Measurements from ENCODE around the gene ANKRD63. TPM values are rescaled to one million over a fixed set of nuclear protein-coding genes. Genes with fewer than 3 reads are reported as not detected.
A peak's percentile ranks its signal among the peaks of the same experiment; 100 is the strongest.

The ANKRD63 gene
- total and polyA plus RNA-seq, 7 experiments from 2014 or later: 0.27 TPM; not detected in 5

DNA sequence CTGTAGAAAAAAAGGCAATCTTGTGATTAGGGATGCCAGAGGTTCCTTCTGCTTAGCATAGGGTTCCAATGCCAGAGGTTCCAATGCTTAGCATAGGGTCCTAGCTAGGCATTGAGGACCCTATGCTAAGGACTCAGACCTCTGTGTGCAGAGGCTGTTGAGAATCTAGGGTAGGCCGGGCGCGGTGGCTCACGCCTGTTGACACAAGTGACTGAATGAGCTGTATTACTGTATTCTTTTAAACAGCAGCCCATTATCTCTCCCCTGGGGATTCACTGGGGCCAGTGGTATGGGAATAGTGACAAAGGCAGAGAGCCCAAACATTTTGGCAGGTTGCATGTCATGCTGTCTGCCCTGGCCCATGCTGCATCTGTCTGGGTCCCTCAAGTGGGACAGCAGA lies 27.8 kb downstream of the ANKRD63 start:
- Mint-ChIP-seq H3K9me3 (no peaks in the 10 kb centered on the region), H3K27me3 (peaks cover 27 to 44% (median 36%) of the 10 kb centered on the region in 5 donors), H3K4me3 (peak overlapping the region in 1 of 10 donors; percentile 12), H3K4me1 (peaks cover 4 to 17% (median 9%) of the 10 kb centered on the region in 7 donors), H3K36me3 (no peaks in the 10 kb centered on the region), H3K27ac (peak overlapping the region in 1 of 9 donors; percentile 51)
- DNase-seq (no peak), ATAC-seq (no peak)
- Histone ChIP-seq H3K36me3 (ENCODE audit: control insufficient read depth in 2 of 3, insufficient read depth in 3 of 3, low read length in 3 of 3) (no peaks in the 10 kb centered on the region), H3K27ac (ENCODE audit: low read depth, low read length) (no peak overlapping the region), H3K27me3 (ENCODE audit: control insufficient read depth in 2 of 2, insufficient read depth in 2 of 2, low read length in 2 of 2) (peaks cover 0 to 3% of the 10 kb centered on the region in 2 donors), H3K9me3 (ENCODE audit: control insufficient read depth in 2 of 3, low read length in 3 of 3) (no peaks in the 10 kb centered on the region), H3K4me3 (ENCODE audit: low read length) (no peak overlapping the region), H3K4me1 (ENCODE audit: control insufficient read depth in 2 of 2, insufficient read depth in 2 of 2, low read length in 2 of 2) (peaks cover 0 to 5% of the 10 kb centered on the region in 2 donors)
- CTCF ChIA-PET: interaction anchor here (0.7 kb wide), 1 partner anchor 18 kb away, joined by 3 read pairs; no protein-coding TSS in a partner anchor
- POLR2A ChIA-PET: no interaction called here
- intact Hi-C loops (cut with micrococcal nuclease): no loop called here

DNA sequence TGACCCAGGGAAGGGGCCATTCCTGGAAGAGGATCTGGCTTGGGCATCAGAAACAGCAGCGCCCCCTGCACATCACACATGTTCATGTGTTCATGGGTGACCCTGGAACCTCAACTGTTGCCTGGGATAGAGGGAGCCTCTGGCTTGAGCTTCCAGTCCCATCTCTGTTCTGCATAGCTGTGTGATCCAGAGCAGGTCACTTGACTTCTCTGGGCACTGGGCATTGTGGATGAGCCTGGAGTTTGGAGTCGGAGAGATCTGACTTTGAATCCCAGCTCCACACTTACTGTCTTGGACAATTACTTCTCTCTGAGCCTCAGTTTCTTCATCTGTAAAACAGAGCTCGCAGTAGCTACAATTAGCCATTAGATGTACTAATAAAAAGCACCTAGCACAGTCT lies 28.4 kb downstream of the ANKRD63 start:
- intact Hi-C loops (cut with micrococcal nuclease): no loop called here
- Mint-ChIP-seq H3K27me3 (peaks cover 27 to 50% (median 36%) of the 10 kb centered on the region in 5 donors), H3K4me1 (peaks cover 4 to 17% (median 9%) of the 10 kb centered on the region in 7 donors), H3K27ac (no peak overlapping the region), H3K4me3 (peak overlapping the region in 2 of 10 donors; percentile 29 to 68), H3K9me3 (no peaks in the 10 kb centered on the region), H3K36me3 (no peaks in the 10 kb centered on the region)
- H3K27me3 ChIP-seq (ENCODE audit: control insufficient read depth in 2 of 2, insufficient read depth in 2 of 2, low read length in 2 of 2): peaks cover 0 to 3% of the 10 kb centered on the region in 2 donors
- no peaks in the 10 kb centered on the region for H3K36me3 ChIP-seq (ENCODE audit: control insufficient read depth in 2 of 3, insufficient read depth in 3 of 3, low read length in 3 of 3)
- no peak overlapping the region for H3K27ac ChIP-seq (ENCODE audit: low read depth, low read length)
- ATAC-seq (no peak), DNase-seq (no peak)
- H3K4me3 ChIP-seq (ENCODE audit: low read length): no peak overlapping the region
- peaks cover 0 to 5% of the 10 kb centered on the region in 2 donors for H3K4me1 ChIP-seq (ENCODE audit: control insufficient read depth in 2 of 2, insufficient read depth in 2 of 2, low read length in 2 of 2)
- H3K9me3 ChIP-seq (ENCODE audit: control insufficient read depth in 2 of 3, low read length in 3 of 3): no peaks in the 10 kb centered on the region
- POLR2A ChIA-PET: no interaction called here
- CTCF ChIA-PET: no interaction called here

DNA sequence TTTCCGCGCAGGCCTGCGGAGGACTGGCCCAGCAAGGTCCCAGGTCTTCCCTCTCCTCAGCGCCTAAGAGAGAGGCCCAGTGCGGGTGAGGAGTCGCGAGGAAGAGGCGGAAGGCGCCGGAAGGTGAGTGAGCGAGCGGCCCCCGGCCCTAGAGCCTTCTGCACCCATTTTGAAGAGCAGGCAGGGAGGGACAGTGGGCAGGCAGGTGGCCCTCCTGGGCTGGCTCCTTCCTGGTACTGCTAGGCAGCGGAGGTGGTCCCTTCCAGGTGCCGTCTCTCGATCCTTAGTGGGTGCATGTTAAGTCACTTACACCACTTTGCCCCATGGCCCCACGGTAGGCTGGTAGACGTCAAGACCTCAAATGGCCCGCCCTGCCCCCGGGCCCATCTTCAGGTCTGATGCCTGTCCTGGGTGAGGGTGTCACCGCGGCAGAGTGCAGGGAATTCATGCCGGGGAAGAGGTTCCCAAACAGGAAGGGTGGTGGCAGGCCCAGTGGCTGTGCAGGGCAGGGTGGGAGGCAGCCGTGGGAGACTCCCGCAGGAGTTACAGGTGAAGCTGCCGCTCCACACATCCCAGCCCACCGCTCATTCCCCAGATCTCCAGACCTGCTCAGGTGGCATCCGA lies 29.6 kb downstream of the ANKRD63 start:
- H3K4me3 Mint-ChIP-seq: peak overlapping the region; percentile 59 to 90 (median 76)
- peak overlapping the region in 1 of 9 donors; percentile 55 for H3K27ac Mint-ChIP-seq
- H3K4me3 ChIP-seq (ENCODE audit: low read length): peak overlapping the region; percentile 41
- H3K9me3 ChIP-seq (ENCODE audit: control insufficient read depth in 2 of 3, low read length in 3 of 3): no peaks in the 10 kb centered on the region
- ChIA-PET POLR2A (no interaction called here), CTCF (no interaction called here)
- no peaks in the 10 kb centered on the region for H3K36me3 ChIP-seq (ENCODE audit: control insufficient read depth in 2 of 3, insufficient read depth in 3 of 3, low read length in 3 of 3)
- H3K4me1 Mint-ChIP-seq: peaks cover 4 to 17% (median 9%) of the 10 kb centered on the region in 7 donors
- no peaks in the 10 kb centered on the region for H3K9me3 Mint-ChIP-seq
- ATAC-seq (peak; percentile 13), DNase-seq (no peak)
- peaks cover 0 to 3% of the 10 kb centered on the region in 2 donors for H3K27me3 ChIP-seq (ENCODE audit: control insufficient read depth in 2 of 2, insufficient read depth in 2 of 2, low read length in 2 of 2)
- peaks cover 0 to 5% of the 10 kb centered on the region in 2 donors for H3K4me1 ChIP-seq (ENCODE audit: control insufficient read depth in 2 of 2, insufficient read depth in 2 of 2, low read length in 2 of 2)
- H3K27ac ChIP-seq (ENCODE audit: low read depth, low read length): no peak overlapping the region
- no peaks in the 10 kb centered on the region for H3K36me3 Mint-ChIP-seq
- intact Hi-C loops (cut with micrococcal nuclease): no loop called here
- H3K27me3 Mint-ChIP-seq: peaks cover 27 to 56% (median 36%) of the 10 kb centered on the region in 5 donors

DNA sequence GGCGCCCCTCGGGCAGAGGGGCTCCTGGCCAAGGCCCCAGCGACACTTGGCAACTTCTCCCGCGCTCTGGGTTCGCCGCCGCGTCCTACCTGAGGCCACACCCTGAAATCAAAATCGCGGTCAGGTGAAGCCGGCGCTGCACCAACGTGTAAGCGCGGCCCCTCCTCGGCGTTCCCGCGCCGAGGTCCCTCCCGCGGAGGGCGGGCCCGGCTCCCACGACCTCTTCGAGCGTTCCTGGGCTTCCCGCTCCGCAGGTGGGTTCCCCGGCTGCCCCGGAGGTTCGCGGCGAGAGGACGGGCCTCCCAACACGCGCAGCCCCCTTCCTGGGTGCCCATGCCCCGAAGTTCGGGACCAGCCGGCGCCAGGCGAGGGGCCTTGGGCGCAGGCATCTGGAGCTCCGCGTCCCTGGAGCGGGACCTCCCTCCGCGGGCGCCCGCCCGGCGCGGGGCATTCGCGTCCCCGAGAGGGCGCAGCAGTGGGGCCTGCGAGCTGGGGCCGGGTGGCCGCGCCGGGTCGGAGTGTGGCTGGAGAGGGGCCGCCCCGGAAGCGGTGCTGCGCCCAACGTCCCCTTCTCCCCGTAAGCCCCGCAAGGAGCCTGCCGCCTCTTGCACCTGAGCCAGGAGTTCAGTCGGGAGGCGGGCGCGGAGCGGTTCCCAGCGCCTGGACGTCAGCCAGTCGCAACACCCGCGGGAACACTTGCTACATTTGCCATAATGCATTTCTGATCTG lies 30.3 kb downstream of the ANKRD63 start:
- Histone ChIP-seq H3K4me3 (ENCODE audit: low read length) (peak overlapping the region; percentile 41), H3K27ac (ENCODE audit: low read depth, low read length) (no peak overlapping the region), H3K4me1 (ENCODE audit: control insufficient read depth in 2 of 2, insufficient read depth in 2 of 2, low read length in 2 of 2) (peaks cover 0 to 5% of the 10 kb centered on the region in 2 donors), H3K36me3 (ENCODE audit: control insufficient read depth in 2 of 3, insufficient read depth in 3 of 3, low read length in 3 of 3) (no peaks in the 10 kb centered on the region), H3K27me3 (ENCODE audit: control insufficient read depth in 2 of 2, insufficient read depth in 2 of 2, low read length in 2 of 2) (peaks cover 0 to 3% of the 10 kb centered on the region in 2 donors), H3K9me3 (ENCODE audit: control insufficient read depth in 2 of 3, low read length in 3 of 3) (no peaks in the 10 kb centered on the region)
- Mint-ChIP-seq H3K4me3 (peak overlapping the region; percentile 59 to 90 (median 76)), H3K36me3 (no peaks in the 10 kb centered on the region), H3K27ac (peak overlapping the region in 1 of 9 donors; percentile 55), H3K27me3 (peaks cover 27 to 56% (median 36%) of the 10 kb centered on the region in 5 donors), H3K4me1 (peaks cover 4 to 17% (median 9%) of the 10 kb centered on the region in 7 donors), H3K9me3 (no peaks in the 10 kb centered on the region)
- intact Hi-C loops (cut with micrococcal nuclease): no loop called here
- DNase-seq: peak in 1 of 9 donors; percentile 36
- POLR2A ChIA-PET: no interaction called here
- CTCF ChIA-PET: no interaction called here
- ATAC-seq: peak; percentile 55

DNA sequence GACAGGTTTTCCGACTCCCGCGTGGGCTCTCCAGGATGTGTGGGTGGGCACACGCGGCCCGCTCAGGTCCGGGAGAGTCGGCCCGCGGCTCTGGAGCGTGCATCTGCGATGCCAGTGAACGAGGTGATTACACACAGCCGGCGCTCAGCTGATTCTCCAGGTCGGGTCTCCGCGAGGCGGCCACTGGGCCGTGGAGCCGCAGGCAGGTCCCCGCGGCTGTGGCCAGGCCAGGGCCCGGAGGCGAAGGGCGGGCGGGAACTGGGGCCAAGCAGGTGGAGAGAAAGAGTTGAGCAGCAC lies 30.8 kb downstream of the ANKRD63 start:
- Histone ChIP-seq H3K9me3 (ENCODE audit: control insufficient read depth in 2 of 3, low read length in 3 of 3) (no peaks in the 10 kb centered on the region), H3K27ac (ENCODE audit: low read depth, low read length) (no peak overlapping the region), H3K4me1 (ENCODE audit: control insufficient read depth in 2 of 2, insufficient read depth in 2 of 2, low read length in 2 of 2) (peaks cover 0 to 5% of the 10 kb centered on the region in 2 donors), H3K36me3 (ENCODE audit: control insufficient read depth in 2 of 3, insufficient read depth in 3 of 3, low read length in 3 of 3) (no peaks in the 10 kb centered on the region), H3K4me3 (ENCODE audit: low read length) (no peak overlapping the region), H3K27me3 (ENCODE audit: control insufficient read depth in 2 of 2, insufficient read depth in 2 of 2, low read length in 2 of 2) (peaks cover 0 to 3% of the 10 kb centered on the region in 2 donors)
- no peak for DNase-seq
- no peaks in the 10 kb centered on the region for H3K9me3 Mint-ChIP-seq
- H3K27ac Mint-ChIP-seq: no peak overlapping the region
- ChIA-PET POLR2A (no interaction called here), CTCF (no interaction called here)
- H3K4me1 Mint-ChIP-seq: peaks cover 4 to 17% (median 9%) of the 10 kb centered on the region in 7 donors
- H3K4me3 Mint-ChIP-seq: peak overlapping the region in 5 of 10 donors; percentile 33 to 81 (median 63)
- no peak for ATAC-seq
- H3K27me3 Mint-ChIP-seq: peaks cover 27 to 56% (median 36%) of the 10 kb centered on the region in 5 donors
- intact Hi-C loops (cut with micrococcal nuclease): no loop called here
- H3K36me3 Mint-ChIP-seq: no peaks in the 10 kb centered on the region

DNA sequence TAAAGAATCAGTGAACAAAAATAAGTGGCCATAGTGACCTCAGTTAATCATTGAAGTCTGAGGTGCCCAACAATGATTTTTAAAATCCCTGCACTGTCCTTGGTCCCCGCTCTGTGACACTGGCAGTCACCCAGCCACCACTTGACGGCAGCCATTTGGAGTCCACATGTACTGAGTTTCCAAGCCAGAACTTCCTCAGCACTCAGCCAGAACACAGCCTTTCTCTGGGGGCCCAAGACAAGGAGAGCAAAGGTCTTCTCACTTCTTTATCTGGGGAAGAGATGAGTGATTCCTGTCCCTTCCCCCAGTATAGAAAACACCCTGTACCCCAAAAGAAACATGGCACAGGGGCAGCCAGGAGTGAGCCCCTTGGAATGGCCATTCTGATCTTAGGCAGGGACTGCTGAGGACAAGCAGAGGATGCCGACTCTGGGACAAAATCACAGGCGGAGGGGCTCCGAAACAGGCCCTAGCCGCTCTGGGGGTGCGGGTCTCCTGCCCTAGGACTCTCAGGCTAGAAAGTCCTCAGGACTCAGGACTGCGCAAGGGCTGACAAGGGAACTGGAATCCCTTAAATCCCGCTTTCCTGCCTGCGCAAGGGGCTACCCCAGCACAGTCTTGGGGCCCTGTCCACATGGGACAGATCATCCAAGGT lies 31.3 kb downstream of the ANKRD63 start:
- Histone ChIP-seq H3K4me3 (ENCODE audit: low read length) (no peak overlapping the region), H3K36me3 (ENCODE audit: control insufficient read depth in 2 of 3, insufficient read depth in 3 of 3, low read length in 3 of 3) (no peaks in the 10 kb centered on the region), H3K4me1 (ENCODE audit: control insufficient read depth in 2 of 2, insufficient read depth in 2 of 2, low read length in 2 of 2) (peaks cover 0 to 5% of the 10 kb centered on the region in 2 donors), H3K27ac (ENCODE audit: low read depth, low read length) (no peak overlapping the region), H3K9me3 (ENCODE audit: control insufficient read depth in 2 of 3, low read length in 3 of 3) (no peaks in the 10 kb centered on the region), H3K27me3 (ENCODE audit: control insufficient read depth in 2 of 2, insufficient read depth in 2 of 2, low read length in 2 of 2) (peaks cover 0 to 3% of the 10 kb centered on the region in 2 donors)
- POLR2A ChIA-PET: no interaction called here
- Mint-ChIP-seq H3K27ac (no peak overlapping the region), H3K4me1 (peaks cover 4 to 17% (median 9%) of the 10 kb centered on the region in 7 donors), H3K4me3 (peak overlapping the region; percentile 23 to 81 (median 40)), H3K9me3 (no peaks in the 10 kb centered on the region), H3K36me3 (no peaks in the 10 kb centered on the region), H3K27me3 (peaks cover 27 to 56% (median 36%) of the 10 kb centered on the region in 5 donors)
- CTCF ChIA-PET: interaction anchor here (1.3 kb wide), 1 partner anchor 34 kb away, joined by 3 read pairs; no protein-coding TSS in a partner anchor
- ATAC-seq (no peak), DNase-seq (no peak)
- intact Hi-C loops (cut with micrococcal nuclease): no loop called here
